OCI-LY1 (cell line): Measurements from ENCODE around the gene PLXDC1.

Source experiments
- CTCF ChIP-seq: fragments of 200-600 bp; sonication (generic), shearing (Covaris generic); IDR thresholded peaks from 2 replicates; pipeline ENCODE4 v1.5.1; 2017; ENCODE audit warnings: mild to moderate bottlenecking, antibody characterized with exemption, low read length, moderate library complexity, mixed read lengths
- EZH2 ChIP-seq: fragments of 200-600 bp; sonication (generic), shearing (Covaris generic); IDR thresholded peaks from 2 replicates; pipeline ENCODE4 v1.8.0; 2017; ENCODE audit warnings: borderline replicate concordance, mixed run types, mild to moderate bottlenecking, antibody characterized with exemption, low read length, moderate library complexity, mixed read lengths

DNA sequence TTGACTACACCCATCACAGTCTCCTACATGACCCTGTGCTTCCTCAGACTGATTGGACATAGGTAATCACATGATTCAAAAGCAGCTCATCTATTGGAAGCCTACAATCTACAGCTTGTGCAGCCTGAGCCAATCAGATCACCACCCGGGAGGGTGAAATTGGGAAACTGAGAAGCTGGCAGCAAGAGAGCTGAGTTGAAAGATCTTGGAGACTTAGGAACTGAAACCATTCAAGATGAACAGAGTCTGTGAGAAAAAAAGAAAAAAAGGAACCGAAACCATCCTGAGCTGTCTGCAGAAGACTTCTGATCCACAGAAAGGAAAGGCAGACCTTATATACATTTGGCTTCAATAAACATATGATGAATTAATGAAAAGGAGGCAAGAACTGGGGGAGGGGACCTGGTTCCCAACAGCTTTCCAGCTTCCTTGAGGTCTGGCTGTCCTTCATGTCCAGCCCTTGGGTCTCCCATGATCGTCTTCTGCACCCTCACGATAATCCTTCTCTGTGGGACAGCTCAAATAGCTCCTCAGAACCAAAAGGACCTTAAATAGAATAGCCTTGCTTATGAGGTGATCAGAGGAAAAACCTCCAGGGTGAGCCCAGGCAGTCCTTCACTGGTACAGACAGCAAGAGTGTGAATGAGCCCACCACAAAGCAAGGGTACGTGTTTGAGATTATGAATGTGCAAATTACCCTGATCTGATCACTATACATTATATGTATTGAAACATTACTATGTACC lies 32.6 kb downstream of the PLXDC1 start:
- TF ChIP-seq CTCF (no peak), EZH2 (no peak)
